OCI-LY7 (cell line): ENCODE data around the gene INTS11.

Experiments
- EZH2phosphoT487 ChIP-seq: fragments of 200-600 bp; sonication (generic); IDR thresholded peaks from 2 replicates; pipeline ENCODE4 v1.6.1; 2018; ENCODE audit warnings: low read depth, borderline replicate concordance, mild to moderate bottlenecking, mixed run types, antibody characterized with exemption, low read length, moderate library complexity, mixed read lengths
- TF ChIP-seq, protein P1 (sequence below): fragments of 200-600 bp; sonication (generic); conservative IDR thresholded peaks from 2 replicates; pipeline ENCODE4 v1.5.1; 2014; ENCODE audit warnings: mild to moderate bottlenecking, antibody characterized with exemption, low read length, moderate library complexity, mixed read lengths

DNA sequence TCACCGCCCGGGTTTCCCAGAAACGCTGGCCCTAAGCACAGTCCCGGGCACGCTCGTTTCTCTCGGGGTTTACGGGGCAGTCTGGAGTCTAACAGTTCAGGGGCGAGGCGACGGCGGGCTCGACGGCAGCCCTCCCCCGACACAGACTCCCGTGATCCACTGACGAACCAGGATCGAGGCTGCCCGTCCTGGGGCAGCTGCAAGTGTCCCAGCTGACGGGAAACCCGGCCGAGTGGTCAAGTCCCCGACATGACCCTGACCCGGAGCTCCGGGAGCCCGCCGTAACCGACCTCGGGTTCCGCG, 51.3 kb downstream of the INTS11 start:
- TF ChIP-seq, protein P1, sequence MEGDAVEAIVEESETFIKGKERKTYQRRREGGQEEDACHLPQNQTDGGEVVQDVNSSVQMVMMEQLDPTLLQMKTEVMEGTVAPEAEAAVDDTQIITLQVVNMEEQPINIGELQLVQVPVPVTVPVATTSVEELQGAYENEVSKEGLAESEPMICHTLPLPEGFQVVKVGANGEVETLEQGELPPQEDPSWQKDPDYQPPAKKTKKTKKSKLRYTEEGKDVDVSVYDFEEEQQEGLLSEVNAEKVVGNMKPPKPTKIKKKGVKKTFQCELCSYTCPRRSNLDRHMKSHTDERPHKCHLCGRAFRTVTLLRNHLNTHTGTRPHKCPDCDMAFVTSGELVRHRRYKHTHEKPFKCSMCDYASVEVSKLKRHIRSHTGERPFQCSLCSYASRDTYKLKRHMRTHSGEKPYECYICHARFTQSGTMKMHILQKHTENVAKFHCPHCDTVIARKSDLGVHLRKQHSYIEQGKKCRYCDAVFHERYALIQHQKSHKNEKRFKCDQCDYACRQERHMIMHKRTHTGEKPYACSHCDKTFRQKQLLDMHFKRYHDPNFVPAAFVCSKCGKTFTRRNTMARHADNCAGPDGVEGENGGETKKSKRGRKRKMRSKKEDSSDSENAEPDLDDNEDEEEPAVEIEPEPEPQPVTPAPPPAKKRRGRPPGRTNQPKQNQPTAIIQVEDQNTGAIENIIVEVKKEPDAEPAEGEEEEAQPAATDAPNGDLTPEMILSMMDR = no peak
- no peak for TF ChIP-seq EZH2phosphoT487
